HCT116 (cell line): Measurements from ENCODE around the gene OR7C1. TPM values are rescaled to one million over a fixed set of nuclear protein-coding genes. Genes with fewer than 3 reads are reported as not detected.

Source experiments
- ATAC-seq: fragments of 200-7000 bp; cut with Tn5 transposase; 2 replicates; pipeline ENCODE4 v1.9.1; 2020; ENCODE audit warnings: mild to moderate bottlenecking, moderate library complexity
- BruUV-seq: library from RNA; stranded (reverse); fragments of 400-500 nt; replicated peaks from 2 replicates; lab custom pipeline; 2021; lab: Mats Ljungman, UMichigan
- CTCF ChIA-PET: fragments of 300-600 bp; sonication (Branson Sonifier 250); formaldehyde crosslinking; loops from one replicate; lab custom pipeline; 2021; ENCODE audit warnings: antibody characterized with exemption; lab: Charles Lee
- POLR2A ChIA-PET: fragments of 300-600, 350-600 bp; sonication (Branson Sonifier 250); formaldehyde crosslinking; loops from one replicate; lab custom pipeline; 2021; ENCODE audit warnings: antibody characterized with exemption; lab: Charles Lee
- RAD21 ChIA-PET, 2 experiments: fragments of 300-600 bp; sonication (Branson Sonifier 250); formaldehyde crosslinking; loops; one replicate each; lab custom pipeline; 2023; ENCODE audit warnings: low total read pairs in 2 of 2; ENCODE audit not compliant: uncharacterized antibody in 2 of 2, unreplicated experiment in 2 of 2, low non-redundant PET in 1 of 2; lab: Charles Lee
- DNase-seq: peaks from one replicate; pipeline ENCODE4 v3.0.0-alpha.2; 2010; ENCODE audit warnings: low read depth, low spot score
- H2AFZ ChIP-seq: fragments of 200-600 bp; shearing (Covaris generic), sonication (generic); 2 replicates; pipeline ENCODE4 v1.6.1; 2017; ENCODE audit warnings: low read depth, mixed run types, mixed read lengths, antibody characterized with exemption, low read length; ENCODE audit not compliant: poor library complexity, severe bottlenecking
- H3K27ac ChIP-seq: 2 replicates; pipeline ENCODE4 v1.5.1; 2012; ENCODE audit warnings: low read depth, low read length
- H3K27me3 ChIP-seq: fragments of 200-600 bp; sonication (generic); 2 replicates; pipeline ENCODE4 v1.6.1; 2016; ENCODE audit warnings: mixed run types, low read length, mixed read lengths; ENCODE audit not compliant: insufficient read depth
- H3K36me3 ChIP-seq, 2 experiments: fragments of 200-500 bp in 1 of 2; fragments of 200-600 bp in 1 of 2; sonication (Bioruptor generic) in 1 of 2; sonication (generic) in 1 of 2; 2 replicates each; pipeline versions ENCODE4 v1.5.1 to v1.6.1; 2014 to 2016; ENCODE audit warnings: low read length in 2 of 2, inconsistent platforms in 1 of 2, mixed read lengths in 1 of 2, mixed run types in 1 of 2; ENCODE audit not compliant: insufficient read depth in 2 of 2, control insufficient read depth in 1 of 2
- H3K4me1 ChIP-seq, 2 experiments: fragments of 200-600 bp in 1 of 2; sonication (generic) in 1 of 2; 2 replicates each; pipeline versions ENCODE4 v1.5.1 to v1.6.1; 2012 to 2017; ENCODE audit warnings: low read length in 2 of 2, inconsistent platforms in 1 of 2, mild to moderate bottlenecking in 1 of 2, mixed read lengths in 1 of 2, mixed run types in 1 of 2, moderate library complexity in 1 of 2; ENCODE audit not compliant: insufficient read depth in 2 of 2, control insufficient read depth in 1 of 2
- H3K4me2 ChIP-seq: fragments of 200-600 bp; sonication (generic); 2 replicates; pipeline ENCODE4 v1.6.1; 2017; ENCODE audit warnings: mixed run types, low read length, mixed read lengths
- H3K4me3 ChIP-seq, 2 experiments: fragments of 200-600 bp in 1 of 2; sonication (generic) in 1 of 2; replicated peaks in 1 of 2; 2 replicates each; pipeline ENCODE4 v1.5.1; 2011 to 2016; ENCODE audit warnings: low read length in 2 of 2, control low read depth in 1 of 2, low read depth in 1 of 2, mild to moderate bottlenecking in 1 of 2, mixed read lengths in 1 of 2, mixed run types in 1 of 2
- H3K79me2 ChIP-seq: fragments of 200-600 bp; sonication (generic); 2 replicates; pipeline ENCODE4 v1.6.1; 2017; ENCODE audit warnings: mild to moderate bottlenecking, mixed run types, low read length, moderate library complexity, mixed read lengths; ENCODE audit not compliant: insufficient read depth
- H3K9ac ChIP-seq: fragments of 200-600 bp; sonication (generic); 2 replicates; pipeline ENCODE4 v1.6.1; 2016; ENCODE audit warnings: low read length, mixed read lengths
- H3K9me2 ChIP-seq: fragments of 200-600 bp; sonication (generic), shearing (Covaris generic); 2 replicates; pipeline ENCODE4 v1.6.1; 2017; ENCODE audit warnings: mixed run types, mild to moderate bottlenecking, moderate library complexity; ENCODE audit not compliant: insufficient read depth
- H3K9me3 ChIP-seq, 2 experiments: fragments of 200-500 bp in 1 of 2; fragments of 200-600 bp in 1 of 2; sonication (Bioruptor generic) in 1 of 2; sonication (generic) in 1 of 2; 2 replicates each; pipeline ENCODE4 v1.6.1; 2014 to 2017; ENCODE audit warnings: low read length in 2 of 2, mixed read lengths in 2 of 2, inconsistent platforms in 1 of 2, low read depth in 1 of 2, mild to moderate bottlenecking in 1 of 2, mixed run types in 1 of 2, moderate library complexity in 1 of 2; ENCODE audit not compliant: control insufficient read depth in 1 of 2, insufficient read depth in 1 of 2
- H4K20me1 ChIP-seq: fragments of 200-600 bp; sonication (generic), shearing (Covaris generic); 2 replicates; pipeline ENCODE4 v1.6.1; 2017; ENCODE audit warnings: mixed run types, mild to moderate bottlenecking, moderate library complexity; ENCODE audit not compliant: insufficient read depth
- CBX3 ChIP-seq: IDR thresholded peaks from 2 replicates; pipeline ENCODE4 v1.6.1; 2012; ENCODE audit warnings: low read depth
- CEBPB ChIP-seq: IDR thresholded peaks from 2 replicates; pipeline ENCODE4 v1.6.1; 2012; ENCODE audit warnings: low read depth
- EGR1 ChIP-seq: IDR thresholded peaks from 2 replicates; pipeline ENCODE4 v1.6.1; 2012; ENCODE audit warnings: low read depth
- POLR2A ChIP-seq: IDR thresholded peaks from 2 replicates; pipeline ENCODE4 v1.7.0; 2011; ENCODE audit warnings: borderline replicate concordance; ENCODE audit not compliant: insufficient read depth, insufficient read length; ENCODE audit errors: extremely low read depth
- POLR2AphosphoS5 ChIP-seq: IDR thresholded peaks from 2 replicates; pipeline ENCODE4 v1.6.1; 2011; ENCODE audit warnings: mild to moderate bottlenecking, low read depth, low read length, moderate library complexity
- RAD21 ChIP-seq: IDR thresholded peaks from 2 replicates; pipeline ENCODE4 v1.6.1; 2012; ENCODE audit warnings: low read depth, mild to moderate bottlenecking
- SP1 ChIP-seq: IDR thresholded peaks from 2 replicates; pipeline ENCODE4 v1.6.1; 2012; ENCODE audit warnings: low read depth
- SRF ChIP-seq: IDR thresholded peaks from 2 replicates; pipeline ENCODE4 v1.6.1; 2012; ENCODE audit warnings: low read depth
- ZFX ChIP-seq: fragments of 450-650 bp; IDR thresholded peaks from 2 replicates; pipeline ENCODE4 v1.6.1; 2017
- ZNF274 ChIP-seq: fragments of 200-500 bp; sonication (Bioruptor generic); IDR thresholded peaks from 2 replicates; pipeline ENCODE4 v1.6.1; 2014; ENCODE audit warnings: mild to moderate bottlenecking, low read depth, low read length, inconsistent platforms
- intact Hi-C: fragments of 100-400 bp; cut with micrococcal nuclease; formaldehyde crosslinking; loops from 2 replicates; pipeline ENCODE4 v1.10.0; 2022
- total RNA-seq: library from RNA; stranded (reverse); gene quantifications from one replicate; pipeline ENCODE4 v1.2.1, GENCODE V29; 2021; ENCODE audit not compliant: unreplicated experiment
- TF ChIP-seq, protein P1 (sequence below): IDR thresholded peaks from 2 replicates; pipeline ENCODE4 v1.6.1; 2012; ENCODE audit warnings: low read depth

Gene OR7C1
- total RNA-seq, 1 experiment from 2014 or later, result not detected

- Histone ChIP-seq H3K36me3 (peaks cover 5 to 17% of the 10 kb centered on the region in 2 experiments; a peak in 2 of 4 replicates), H3K4me2 (no peak overlapping the region), H3K4me1 (no peaks in the 10 kb centered on the region), H2AFZ (no peak overlapping the region), H3K9me3 (no peaks in the 10 kb centered on the region), H3K27me3 (no peaks in the 10 kb centered on the region), H3K79me2 (no peaks in the 10 kb centered on the region), H3K27ac (no peak overlapping the region), H3K9ac (no peak overlapping the region), H3K4me3 (no peak overlapping the region), H4K20me1 (no peaks in the 10 kb centered on the region), H3K9me2 (no peaks in the 10 kb centered on the region)
- POLR2A ChIA-PET, result no interaction called here
- no peak for TF ChIP-seq SP1
- TF ChIP-seq RAD21, result no peak
- no peak for TF ChIP-seq CBX3
- TF ChIP-seq, protein P1, sequence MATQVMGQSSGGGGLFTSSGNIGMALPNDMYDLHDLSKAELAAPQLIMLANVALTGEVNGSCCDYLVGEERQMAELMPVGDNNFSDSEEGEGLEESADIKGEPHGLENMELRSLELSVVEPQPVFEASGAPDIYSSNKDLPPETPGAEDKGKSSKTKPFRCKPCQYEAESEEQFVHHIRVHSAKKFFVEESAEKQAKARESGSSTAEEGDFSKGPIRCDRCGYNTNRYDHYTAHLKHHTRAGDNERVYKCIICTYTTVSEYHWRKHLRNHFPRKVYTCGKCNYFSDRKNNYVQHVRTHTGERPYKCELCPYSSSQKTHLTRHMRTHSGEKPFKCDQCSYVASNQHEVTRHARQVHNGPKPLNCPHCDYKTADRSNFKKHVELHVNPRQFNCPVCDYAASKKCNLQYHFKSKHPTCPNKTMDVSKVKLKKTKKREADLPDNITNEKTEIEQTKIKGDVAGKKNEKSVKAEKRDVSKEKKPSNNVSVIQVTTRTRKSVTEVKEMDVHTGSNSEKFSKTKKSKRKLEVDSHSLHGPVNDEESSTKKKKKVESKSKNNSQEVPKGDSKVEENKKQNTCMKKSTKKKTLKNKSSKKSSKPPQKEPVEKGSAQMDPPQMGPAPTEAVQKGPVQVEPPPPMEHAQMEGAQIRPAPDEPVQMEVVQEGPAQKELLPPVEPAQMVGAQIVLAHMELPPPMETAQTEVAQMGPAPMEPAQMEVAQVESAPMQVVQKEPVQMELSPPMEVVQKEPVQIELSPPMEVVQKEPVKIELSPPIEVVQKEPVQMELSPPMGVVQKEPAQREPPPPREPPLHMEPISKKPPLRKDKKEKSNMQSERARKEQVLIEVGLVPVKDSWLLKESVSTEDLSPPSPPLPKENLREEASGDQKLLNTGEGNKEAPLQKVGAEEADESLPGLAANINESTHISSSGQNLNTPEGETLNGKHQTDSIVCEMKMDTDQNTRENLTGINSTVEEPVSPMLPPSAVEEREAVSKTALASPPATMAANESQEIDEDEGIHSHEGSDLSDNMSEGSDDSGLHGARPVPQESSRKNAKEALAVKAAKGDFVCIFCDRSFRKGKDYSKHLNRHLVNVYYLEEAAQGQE, result no peak
- no peak for TF ChIP-seq SRF
- no peak for TF ChIP-seq POLR2A
- no peak for TF ChIP-seq ZFX
- TF ChIP-seq EGR1, result no peak
- TF ChIP-seq CEBPB, result no peak
- CTCF ChIA-PET, result no interaction called here
- no TSS peak for BruUV-seq
- RAD21 ChIA-PET, result interaction anchor here in 1 of 2 experiments (0.7 kb wide), 1 partner anchor 7 kb away, joined by 3 read pairs; no protein-coding TSS in a partner anchor
- DNase-seq (no peak), ATAC-seq (no peak)
- intact Hi-C loops, result no loop called here
Measured at GRCh38 chr19:14769201-14769600, 65.8 kb downstream of the OR7C1 start.

GRCh38 chr19:14768001-14768400 lies 67.0 kb downstream of the OR7C1 start:
- H3K9me2 ChIP-seq, result no peaks in the 10 kb centered on the region
- no peaks in the 10 kb centered on the region for H3K27me3 ChIP-seq
- intact Hi-C loops, result no loop called here
- H3K79me2 ChIP-seq, result no peaks in the 10 kb centered on the region
- POLR2A ChIA-PET, result no interaction called here
- no peak for ATAC-seq
- no peak for TF ChIP-seq ZNF274
- TF ChIP-seq POLR2AphosphoS5, result no peak
- no peak for TF ChIP-seq RAD21
- no peak overlapping the region for H2AFZ ChIP-seq
- RAD21 ChIA-PET, result no interaction called here
- no peak overlapping the region for H3K9ac ChIP-seq
- H3K36me3 ChIP-seq, result peaks cover 5 to 17% of the 10 kb centered on the region in 2 experiments; a peak in 2 of 4 replicates
- CTCF ChIA-PET, result no interaction called here
- no peak for DNase-seq
- no peak overlapping the region for H3K4me3 ChIP-seq
- H3K27ac ChIP-seq, result no peak overlapping the region
- no peaks in the 10 kb centered on the region for H4K20me1 ChIP-seq
- no peaks in the 10 kb centered on the region for H3K9me3 ChIP-seq
- no TSS peak for BruUV-seq
- no peak overlapping the region for H3K4me2 ChIP-seq
- H3K4me1 ChIP-seq, result no peaks in the 10 kb centered on the region
